T follicular helper cell (primary cell): ENCODE data around the gene PRICKLE3.
"Not testable (repeated sequence)": the region's sequence is repeated elsewhere in the genome, so short reads cannot be mapped to it uniquely, and the experiment has no call there.

Experiments used
- DNase-seq: peaks from one replicate; pipeline ENCODE4 v3.0.0-alpha.2; 2020; ENCODE audit warnings: low read depth

PRICKLE3 gene

DNA sequence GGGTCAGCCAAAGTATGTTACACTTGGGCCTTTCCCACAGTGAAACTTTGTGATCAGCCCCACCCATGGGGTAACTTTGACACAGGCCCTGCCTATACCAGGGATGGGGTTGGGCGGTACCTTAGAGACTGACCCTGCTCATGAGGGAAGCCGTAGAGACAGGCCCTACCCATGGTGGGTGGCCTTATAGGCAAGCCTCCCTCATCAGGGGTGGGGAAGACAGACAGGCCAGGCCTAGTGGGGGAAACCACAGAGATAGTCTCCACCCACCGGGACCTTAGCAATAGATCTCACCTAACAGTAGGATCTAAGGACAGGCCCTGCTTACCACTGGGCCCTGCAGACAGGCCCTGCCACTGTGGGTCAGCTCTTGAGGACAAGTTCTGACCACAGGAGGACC is 7.6 kb downstream of the PRICKLE3 start:
- DNase-seq = no peak

DNA sequence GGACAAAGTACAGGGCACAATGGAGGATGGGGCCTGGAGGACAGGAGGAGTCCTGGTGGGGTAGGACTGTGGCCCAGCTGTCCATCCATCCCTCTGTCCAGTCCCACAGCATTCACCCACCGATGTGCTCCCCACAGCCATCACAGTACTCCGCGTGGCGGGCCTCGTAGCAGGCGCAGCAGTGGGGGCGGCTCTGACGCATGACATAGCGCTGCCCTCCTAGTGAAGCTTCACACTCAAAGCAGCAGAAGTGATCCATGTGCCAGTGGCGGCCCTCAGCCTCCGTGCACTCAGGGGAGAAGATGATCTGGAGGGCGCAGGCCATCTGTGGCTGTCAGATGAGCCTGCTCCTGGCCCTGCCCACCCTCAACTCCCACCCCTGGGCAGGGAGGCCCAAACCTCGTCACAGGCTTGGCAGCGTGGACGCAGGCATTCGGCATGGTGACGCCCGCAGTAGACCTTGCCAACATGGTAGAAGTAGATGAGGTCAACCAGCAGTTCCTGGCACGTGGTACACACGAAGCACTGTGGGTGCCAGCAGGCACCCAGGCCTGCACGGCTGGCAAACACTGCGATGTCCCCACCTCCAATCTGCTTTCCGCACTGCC is 8.2 kb downstream of the PRICKLE3 start:
- no peak for DNase-seq

DNA sequence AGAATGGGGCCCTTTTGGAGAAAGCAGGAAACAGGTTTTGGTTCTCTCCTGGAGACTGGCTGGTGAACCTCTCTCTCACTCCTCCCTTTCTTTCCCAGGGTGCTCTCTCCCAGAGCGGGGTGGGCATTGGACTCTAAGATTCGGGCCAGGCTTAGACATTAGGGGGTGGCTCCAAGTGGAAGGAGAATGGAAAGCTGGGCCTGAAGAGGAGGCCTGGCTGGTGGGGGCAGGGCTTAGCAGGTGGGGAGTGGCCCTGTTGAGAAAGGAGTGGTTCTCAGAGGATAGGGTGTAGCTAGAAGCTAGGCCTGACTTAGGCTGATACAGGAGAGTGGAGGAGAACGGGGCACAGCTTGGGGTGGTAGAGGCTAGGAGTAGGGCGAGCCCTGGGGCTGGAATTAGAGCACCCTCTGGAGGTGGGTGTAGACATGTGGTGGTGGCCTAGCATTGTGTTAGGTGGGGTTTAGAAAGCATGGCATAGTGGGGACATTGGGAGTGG is 8.8 kb downstream of the PRICKLE3 start:
- DNase-seq = no peak

DNA sequence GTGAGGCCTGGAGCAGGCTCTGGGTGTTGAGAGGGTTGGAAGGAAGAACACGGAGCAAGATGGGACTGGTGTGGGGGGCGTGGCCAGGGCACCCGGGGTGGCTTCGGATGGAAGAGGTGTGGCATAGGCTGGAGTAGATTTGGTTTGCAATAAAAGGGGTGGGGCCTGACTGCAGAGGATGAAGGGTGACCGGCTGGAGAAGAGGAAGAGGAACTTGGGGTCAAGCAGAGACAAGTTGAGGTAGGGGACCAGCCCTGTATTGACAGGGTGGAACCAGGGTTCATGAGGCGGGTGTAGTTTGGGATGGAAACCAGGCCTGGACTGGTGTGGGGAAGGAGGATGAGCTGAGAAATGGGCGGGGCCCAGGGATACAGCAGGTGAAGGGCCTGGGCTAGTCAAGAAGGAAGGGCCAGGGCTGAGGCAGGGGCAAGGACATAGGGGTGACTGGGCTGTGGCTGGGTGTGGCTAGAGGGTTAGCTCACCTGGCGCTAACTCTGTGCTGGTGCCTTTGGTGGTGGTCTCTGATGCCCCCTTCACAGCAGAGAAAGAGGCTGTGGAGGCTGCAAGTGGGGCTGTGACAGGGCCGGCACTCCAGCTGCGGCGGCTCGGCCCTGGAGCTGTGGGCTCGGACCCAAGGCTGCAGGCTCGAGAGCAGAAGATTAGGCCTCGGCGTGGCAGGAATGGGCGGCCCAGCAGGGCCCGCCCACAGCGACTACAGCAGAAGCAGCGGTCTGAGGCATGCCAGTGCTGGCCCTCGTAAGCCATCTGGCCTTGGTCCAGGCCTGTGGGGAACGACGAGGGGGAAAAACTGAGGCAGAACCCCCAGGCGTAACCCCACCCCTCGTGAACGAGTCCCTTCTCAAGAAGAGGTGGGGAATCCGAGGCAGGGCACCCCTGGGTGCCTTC is 9.5 kb downstream of the PRICKLE3 start:
- DNase-seq = no peak

DNA sequence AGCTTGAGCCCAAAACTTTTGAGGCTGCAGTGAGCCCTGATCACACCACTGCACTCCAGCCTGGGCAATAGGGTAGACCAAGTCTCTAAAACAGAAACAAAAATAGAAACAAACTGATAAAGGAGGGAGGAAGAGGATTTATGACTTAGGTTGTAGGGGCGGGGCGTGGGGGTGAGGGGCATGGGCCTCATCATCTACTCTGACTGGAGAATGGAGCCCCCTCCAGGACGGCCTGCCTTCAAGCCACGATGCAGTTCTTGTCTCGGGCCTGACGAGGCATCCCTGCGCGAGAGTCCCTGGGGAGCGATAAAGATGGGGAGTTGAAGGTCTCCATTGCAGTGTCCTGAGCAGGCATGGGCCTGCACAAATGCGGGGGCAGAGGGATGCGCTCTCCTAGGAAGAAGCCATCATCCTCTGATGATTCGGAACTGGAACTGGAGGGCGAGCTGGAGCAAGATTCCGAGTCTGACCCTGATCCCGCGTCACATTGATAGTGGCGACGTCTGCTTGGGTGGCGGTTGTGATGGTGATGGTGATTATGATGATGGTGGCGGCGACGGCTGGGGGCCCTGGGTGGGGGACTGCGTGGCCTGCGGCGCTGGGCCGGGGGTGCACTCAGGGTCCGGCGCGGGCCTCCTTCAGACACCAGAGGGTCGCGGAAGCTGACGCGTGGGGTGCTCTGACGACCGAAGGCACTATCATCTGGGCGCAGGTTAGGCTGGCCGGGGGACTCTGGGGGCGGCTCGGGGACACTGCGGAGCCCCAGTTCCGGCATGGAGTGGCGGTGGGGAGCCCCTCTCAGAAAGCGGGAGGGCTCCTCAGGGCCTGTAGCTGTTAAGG is 10.5 kb downstream of the PRICKLE3 start:
- DNase-seq = no peak

DNA sequence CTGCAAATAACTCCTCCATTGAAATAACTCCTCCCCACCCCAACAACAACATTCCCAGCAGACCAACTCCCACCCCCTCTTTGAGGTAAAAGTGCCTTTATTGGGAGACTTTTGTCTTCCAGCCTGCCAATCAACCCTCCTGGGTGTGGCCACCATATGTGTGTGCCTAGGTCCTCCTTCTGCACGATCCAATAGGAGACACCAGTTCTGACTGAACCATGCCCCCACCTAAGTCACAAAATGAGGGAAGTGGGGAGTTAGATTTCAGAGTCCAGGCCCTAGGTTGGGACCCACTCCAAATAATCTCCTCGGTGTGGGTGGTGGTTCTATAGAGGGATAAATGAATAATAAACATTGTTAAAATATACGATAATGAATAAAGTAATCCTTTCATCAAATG is 11.4 kb downstream of the PRICKLE3 start:
- no peak for DNase-seq

DNA sequence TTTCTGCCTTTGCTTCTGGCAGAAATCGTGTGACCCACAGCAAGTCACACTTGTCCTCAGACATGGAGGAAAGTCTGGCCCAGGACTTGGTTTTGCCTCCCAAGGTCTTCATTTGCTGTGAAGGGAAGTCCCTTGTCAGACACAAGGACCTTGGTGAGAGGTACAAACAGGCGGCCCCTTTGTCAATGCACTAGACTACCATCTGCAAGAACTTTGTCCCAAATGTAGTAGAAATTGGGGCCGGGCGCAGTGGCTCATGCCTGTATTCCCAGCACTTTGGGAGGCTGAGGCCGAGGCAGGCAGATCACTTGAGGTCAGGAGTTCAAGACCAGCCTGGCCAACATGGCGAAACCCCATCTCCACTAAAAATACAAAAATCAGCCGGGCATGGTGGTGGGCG is 12.6 kb downstream of the PRICKLE3 start:
- DNase-seq = not testable (repeated sequence)

DNA sequence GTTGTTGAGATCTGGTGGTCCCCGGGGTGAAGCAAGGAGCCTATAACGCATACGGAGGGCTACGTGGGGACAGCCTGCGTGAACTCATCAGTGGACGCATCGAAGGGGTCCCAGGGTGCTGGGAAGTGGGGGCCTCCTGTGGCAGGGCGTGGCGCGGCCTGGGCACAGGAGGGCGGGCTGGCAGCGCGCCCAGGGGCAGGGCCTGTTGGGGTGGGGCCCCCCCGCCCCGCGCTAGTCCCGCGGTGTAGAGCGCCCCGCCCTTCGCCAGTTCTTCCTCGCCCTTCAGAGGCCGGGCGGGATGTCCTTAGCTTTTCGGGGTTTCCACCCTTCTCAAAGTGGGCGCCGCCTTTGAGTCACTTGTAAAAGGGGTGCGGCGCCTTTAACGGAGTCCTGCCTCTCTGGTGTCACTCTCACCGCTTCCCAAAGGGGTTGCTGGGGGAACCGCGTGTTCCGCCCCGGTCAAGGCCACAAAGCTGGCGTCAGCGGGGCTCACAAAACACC is 13.8 kb downstream of the PRICKLE3 start:
- DNase-seq = no peak

DNA sequence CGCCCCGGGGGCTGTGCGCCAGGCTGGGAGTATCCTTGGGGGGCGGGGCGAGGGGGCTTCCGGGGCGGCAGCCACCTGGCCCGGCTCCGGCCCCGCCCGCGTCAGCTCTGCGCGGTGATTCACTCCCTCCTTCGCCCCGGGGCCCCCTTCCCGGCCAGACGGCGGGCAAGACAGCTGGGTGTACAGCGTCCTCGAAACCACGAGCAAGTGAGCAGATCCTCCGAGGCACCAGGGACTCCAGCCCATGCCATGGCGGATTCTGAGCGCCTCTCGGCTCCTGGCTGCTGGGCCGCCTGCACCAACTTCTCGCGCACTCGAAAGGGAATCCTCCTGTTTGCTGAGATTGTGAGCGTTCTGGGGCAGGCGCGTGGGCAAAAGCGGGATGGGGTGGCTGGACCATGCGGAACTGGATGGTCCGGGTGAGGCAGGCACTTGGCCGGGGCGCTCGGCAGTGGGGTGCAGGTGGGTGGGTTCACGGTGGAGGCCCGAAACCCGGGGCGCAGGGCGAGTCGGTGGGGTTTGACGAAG is 14.4 kb downstream of the PRICKLE3 start, which contains the start of gene PLP2:
Gene PLP2 (plus strand): TSS at position 147 of the 528 bp plus-strand sequence. CDS start 103 bp downstream, at position 250.
- peak; percentile 57 for DNase-seq

DNA sequence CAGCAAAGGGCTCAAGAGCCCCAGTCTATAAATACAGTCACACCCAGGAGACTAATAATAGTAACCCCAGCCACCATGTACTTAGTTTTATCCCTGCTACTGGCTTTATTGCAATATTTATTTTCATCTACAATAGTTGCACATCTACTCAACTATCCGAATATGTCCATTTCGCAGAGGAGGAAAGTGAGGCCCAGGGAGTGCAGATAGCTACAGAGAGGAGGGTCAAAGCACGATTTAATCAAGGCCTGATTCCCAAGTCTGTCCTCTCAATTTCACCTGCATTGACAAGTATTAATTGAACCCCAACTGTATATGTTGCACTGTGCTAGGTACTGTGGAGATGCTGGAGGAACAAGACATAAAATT is 18.4 kb downstream of the PRICKLE3 start:
- DNase-seq = no peak

DNA sequence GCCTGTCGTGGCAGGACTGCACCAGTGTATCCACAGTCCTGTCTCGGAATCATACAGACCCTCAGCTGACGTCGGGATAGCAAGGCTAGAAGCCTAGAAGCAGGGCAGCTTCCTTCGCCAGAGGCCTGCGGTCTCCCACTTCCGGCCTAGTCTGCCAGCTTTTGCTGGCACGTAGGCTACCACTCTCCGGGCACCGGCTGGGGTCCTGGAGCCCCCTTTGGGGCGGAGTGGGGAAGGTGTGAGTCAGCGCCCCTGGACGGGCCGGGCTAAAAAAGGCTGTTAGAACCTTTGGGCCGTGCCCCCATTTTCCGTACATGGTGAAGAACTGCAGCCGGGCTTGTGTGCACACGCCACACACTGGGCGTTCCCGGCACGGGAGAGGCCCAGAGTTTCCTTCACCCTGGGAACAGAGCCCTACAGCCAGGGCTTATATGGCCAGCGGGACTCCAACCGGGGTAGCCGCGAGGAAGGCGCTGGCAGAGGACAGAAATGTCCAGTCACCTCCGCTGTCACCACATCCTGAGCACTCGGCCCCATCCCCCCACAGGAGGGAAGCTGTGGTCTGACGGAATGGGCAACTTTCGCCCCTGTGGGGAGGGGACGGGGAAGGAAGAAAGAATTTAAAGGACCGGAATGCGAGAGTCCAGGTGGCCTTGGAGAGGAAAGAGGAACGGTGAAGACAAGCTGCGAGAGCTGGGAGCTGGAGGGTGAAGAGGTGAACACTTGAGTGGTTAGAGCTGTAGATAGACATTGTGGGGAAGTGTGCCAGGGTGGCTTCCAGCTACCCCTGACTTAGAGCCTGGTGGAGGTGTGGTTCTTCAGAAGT is 19.0 kb downstream of the PRICKLE3 start:
- no peak for DNase-seq

DNA sequence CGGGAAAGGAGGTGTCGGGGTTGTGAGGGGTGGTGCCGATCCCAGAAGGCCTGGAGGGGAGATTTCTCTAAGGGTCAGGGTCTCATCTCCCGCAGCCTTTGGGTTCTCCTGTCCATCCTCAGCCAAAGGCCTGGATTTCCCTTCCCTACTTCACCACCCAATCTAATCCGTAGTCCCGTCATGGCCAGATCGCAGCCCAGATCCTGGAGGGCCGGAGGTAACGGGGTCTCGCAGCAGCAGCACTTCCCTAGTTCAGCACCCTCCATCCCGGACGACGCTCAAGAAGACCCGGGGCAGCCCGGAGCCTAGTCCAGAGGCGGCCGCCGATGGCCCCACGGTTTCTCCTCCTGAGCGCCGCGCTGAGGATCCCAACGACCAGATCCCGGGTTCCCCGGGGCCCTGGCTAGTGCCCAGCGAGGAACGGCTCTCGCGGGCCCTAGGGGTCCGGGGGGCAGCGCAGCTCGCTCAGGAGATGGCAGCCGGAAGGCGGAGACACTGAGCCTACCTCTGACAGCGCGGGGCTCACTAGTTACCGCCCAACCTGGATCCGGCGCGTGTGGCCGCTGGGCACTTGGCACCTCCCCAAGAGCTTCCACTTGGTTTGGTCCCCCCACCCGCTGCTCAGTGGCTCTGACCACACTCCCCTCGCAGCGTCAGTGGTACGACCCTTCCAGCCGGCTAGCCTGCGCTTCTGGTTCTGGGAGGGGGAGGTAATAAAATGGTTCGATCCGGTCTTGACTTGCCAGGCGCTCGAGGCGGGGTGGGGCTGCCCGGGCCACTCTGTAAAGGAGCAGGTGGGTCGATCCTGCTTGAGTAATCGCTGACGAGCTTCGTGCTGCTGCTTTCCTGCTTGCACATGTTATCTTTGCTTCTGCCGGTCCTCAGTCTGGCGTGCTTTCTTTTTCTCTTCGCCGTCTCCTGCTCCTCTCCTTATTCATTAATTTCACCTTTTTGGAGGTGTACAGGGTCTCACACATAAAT is 20.0 kb downstream of the PRICKLE3 start:
- peak; percentile 64 for DNase-seq

DNA sequence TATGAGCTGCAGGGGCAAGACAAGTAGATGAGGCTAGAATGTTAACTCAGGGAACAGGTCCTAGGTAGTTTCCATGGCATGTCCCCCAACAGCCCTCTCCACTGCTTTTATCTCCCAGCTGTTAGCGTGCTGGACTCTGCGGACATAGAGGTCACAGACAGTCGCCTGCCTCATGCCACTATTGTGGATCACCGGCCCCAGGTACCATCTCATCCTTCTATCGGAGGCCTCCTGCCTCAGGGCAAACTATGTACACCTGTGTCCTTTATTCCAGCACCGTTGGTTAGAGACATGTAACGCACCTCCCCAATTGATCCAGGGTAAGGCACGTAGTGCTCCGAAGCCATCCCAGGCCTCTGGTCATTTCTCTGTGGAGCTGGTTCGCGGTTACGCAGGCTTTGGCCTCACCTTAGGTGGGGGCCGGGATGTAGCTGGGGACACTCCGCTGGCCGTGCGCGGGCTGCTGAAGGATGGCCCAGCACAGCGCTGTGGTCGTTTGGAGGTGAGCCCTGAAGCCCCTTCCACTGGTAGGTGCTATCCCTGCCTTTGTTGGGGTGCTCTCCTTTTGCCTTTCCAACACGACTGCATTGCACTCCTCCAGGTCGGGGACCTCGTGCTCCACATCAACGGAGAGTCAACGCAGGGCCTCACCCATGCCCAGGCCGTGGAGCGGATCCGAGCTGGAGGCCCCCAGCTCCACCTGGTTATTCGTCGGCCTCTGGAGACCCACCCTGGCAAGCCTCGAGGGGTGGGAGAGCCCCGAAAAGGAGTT is 21.4 kb downstream of the PRICKLE3 start:
- DNase-seq = no peak

DNA sequence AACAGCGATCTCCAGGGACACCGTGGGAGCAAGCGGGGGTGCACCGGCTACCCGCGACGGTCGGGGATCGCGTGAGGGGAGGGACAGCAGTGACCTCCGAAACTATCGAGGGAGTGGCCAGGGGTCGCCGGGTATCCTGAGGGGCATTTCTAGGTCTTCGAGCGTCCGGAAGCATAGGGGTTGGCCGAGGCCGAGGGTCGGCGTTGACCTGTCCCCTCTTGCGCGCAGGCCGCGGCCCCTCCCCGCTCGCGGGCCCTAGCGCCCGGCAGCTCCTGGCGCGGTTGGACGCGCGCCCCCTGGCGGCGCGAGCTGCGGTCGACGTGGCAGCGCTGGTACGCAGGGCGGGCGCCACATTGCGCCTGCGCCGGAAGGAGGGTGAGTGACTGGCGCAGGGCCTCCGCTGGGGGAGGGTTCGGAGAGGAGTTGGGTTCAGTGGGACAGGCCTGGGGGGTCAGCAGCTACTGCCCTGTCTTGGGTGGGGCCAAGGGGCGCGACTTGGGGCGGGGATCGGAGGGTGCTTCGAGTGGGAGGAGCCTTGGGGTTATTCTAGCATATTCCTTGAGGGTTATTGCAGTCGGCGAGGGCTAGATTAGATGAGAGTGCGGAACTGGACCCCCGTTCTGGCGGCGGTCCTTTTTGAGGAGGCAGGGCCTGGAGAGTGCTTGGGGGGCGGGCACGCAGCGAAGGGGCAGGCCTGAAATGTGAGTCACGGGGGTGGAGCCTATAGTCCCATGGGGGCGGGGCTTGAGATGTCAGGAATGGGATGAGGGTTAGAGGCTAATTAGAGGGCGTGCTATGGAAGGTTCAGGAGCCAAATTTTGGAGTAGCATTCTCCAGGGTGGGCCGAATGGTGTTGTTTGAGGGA is 22.4 kb downstream of the PRICKLE3 start:
- DNase-seq = peak; percentile 71

DNA sequence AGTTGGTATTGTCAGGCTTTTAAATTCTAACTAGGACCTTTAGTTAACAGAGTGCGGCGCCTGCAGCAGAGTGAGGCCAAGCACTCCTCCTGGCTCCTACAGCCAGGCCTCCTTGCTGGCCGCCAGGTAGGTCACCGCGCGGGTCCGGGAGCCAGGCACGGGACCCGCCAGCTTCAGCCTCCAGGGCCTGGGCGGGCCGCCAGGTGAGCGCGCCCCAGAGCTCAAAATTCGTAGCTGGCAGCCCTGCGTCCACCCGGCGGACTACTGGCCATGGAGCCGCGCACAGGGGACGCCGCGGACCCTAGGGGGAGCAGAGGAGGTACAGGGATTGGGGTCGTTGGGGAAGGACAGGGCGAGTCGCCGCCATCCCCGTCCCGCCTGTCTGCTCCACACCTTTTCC is 23.6 kb downstream of the PRICKLE3 start, which contains the start of gene MAGIX:
Gene MAGIX (plus strand): TSS at position 139 of the 400 bp plus-strand sequence. CDS start 132 bp downstream, at position 271.
- no peak for DNase-seq

DNA sequence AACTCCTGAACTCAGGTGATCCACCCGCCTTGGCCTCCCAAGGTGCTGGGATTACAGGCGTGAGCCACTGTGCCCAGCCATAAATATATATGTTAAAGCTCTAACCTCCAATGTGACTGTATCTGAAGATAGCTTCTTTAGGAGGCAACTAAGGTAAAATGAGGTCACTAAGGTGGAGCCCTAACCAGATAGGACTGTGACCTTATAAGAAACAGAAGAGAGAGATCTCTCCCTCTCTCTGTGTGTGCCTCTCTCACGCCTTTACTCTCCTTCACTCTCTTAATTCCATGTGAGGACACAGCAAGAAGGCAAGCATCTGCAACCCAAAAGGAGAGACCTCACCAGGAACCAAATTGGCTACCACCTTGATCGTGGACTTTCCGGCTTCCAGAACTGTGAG is 24.5 kb downstream of the PRICKLE3 start:
- no peak for DNase-seq

DNA sequence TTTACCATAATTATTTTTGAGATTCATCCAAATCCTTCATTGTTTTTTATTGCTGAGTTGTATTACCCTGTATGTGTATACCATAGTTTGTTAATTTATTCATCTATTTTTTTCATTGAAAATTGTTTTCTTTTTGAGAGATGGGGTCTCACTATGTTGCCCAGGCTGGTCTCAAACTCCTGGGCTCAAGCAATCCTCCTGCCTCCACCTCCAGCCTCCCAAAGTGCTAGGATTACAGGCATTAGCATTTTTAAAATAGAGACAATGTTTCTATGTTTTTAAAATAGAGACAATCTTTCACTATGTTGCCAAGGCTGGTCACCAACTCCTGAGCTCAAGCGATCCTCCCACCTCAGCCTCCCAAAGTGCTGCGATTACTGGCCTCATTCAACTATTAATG is 25.3 kb downstream of the PRICKLE3 start:
- no peak for DNase-seq

DNA sequence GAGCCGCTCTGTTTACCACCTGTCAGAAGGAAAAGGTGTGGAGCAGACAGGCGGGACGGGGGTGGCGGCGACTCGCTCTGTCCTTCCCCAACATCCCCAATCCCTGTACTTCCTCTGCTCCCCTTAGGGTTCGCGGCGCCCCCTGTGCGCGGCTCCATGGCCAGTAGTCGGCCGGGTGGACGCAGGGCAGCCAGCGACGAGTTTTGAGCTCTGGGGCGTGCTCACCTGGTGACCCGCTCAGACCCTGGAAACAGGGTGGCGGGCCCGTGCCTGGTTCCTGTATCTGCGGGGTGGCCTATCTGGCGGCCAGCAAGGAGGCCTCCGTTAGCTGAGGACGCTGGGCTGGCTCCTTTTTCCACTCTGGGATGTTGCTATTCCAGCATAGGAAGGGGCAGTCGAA is 29.0 kb downstream of the PRICKLE3 start:
- DNase-seq = no peak
